Ovary (tissue), 9 donors: ENCODE data around the gene GTPBP8. TPM values are rescaled to one million over a fixed set of nuclear protein-coding genes. Genes with fewer than 3 reads are reported as not detected.

Experiments used
- DNase-seq, 5 donors: peaks; one replicate each; pipeline ENCODE4 v3.0.0-alpha.2; 2019 to 2020
- H3K27ac ChIP-seq, 2 donors: fragments of 200-600 bp; one replicate each; pipeline versions ENCODE4 v1.5.1 to v1.8.0; 2019 to 2022
- H3K27me3 ChIP-seq: fragments of 200-600 bp; one replicate; pipeline ENCODE4 v1.8.0; 2022
- H3K36me3 ChIP-seq: fragments of 200-600 bp; sonication (generic); one replicate; pipeline ENCODE4 v1.5.1; 2019
- H3K4me1 ChIP-seq: one replicate; pipeline ENCODE4 v1.8.1; 2013; ENCODE audit warnings: mild to moderate bottlenecking, moderate library complexity; ENCODE audit not compliant: insufficient read depth
- H3K4me3 ChIP-seq: fragments of 200-600 bp; sonication (generic); one replicate; pipeline ENCODE4 v1.5.1; 2017
- H3K9me3 ChIP-seq, 2 donors: fragments of 200-600 bp in 1 of 2; sonication (generic) in 1 of 2; one replicate each; pipeline versions ENCODE4 v1.5.1 to v1.8.1; 2013 to 2019; ENCODE audit warnings: mild to moderate bottlenecking in 1 of 2, moderate library complexity in 1 of 2
- EP300 ChIP-seq: sonication (generic); formaldehyde crosslinking; IDR thresholded peaks from one replicate; pipeline ENCODE4 v1.6.1; 2017; ENCODE audit warnings: antibody characterized with exemption
- POLR2A ChIP-seq: fragments of 450-650 bp; IDR thresholded peaks from one replicate; pipeline ENCODE4 v1.6.1; 2017; ENCODE audit warnings: antibody characterized with exemption, mild to moderate bottlenecking, moderate library complexity
- WGBS, 3 donors: extraction: QIAGEN DNeasy Blood & Tissue Kit in 1 of 3; methylation state at CpG; one replicate each; pipeline versions ENCODE4 v1.1.5 to v1.1.7; 2013 to 2017; 5-methylcytosine and 5-hydroxymethylcytosine counted together
- intact Hi-C, 4 donors: fragments of 100-400 bp; cut with DNase I; formaldehyde crosslinking; loops; one replicate each; pipeline versions ENCODE4 v1.11.0 to v1.15.1; 2022 to 2023
- polyA plus RNA-seq, 2 donors: library from polyadenylated mRNA; stranded (reverse); fragments of 200-250 nt in 1 of 2; fragments of 350-450 nt in 1 of 2; fragmentation: Illumina TruSeq in 1 of 2; extraction: RNeasy Lipid Tissue Mini Kit (QIAGEN cat#74804) in 1 of 2; gene quantifications; one replicate each; pipeline ENCODE4 v1.2.3, GENCODE V29; 2013 to 2014
- total RNA-seq, 7 donors: library from RNA; depleted of rRNA in 2 of 7; stranded (reverse); fragments of >200 nt in 2 of 7; fragmentation: NEBNext Ultra II Directional in 3 of 7; extraction: Animal tissue kit (Norgen Biotek cat#: 25700) in 3 of 7; gene quantifications; one replicate each; pipeline versions ENCODE4 v1.1.0 to v1.2.4, GENCODE V29; 2016 to 2023
- TF ChIP-seq, protein P1 (sequence below), 3 donors: fragments of 450-650 bp in 2 of 3; fragments of 200-600 bp in 1 of 3; IDR thresholded peaks; one replicate each; pipeline versions ENCODE4 v1.5.1 to v1.8.0; 2016 to 2022; ENCODE audit warnings: antibody characterized with exemption in 3 of 3, mild to moderate bottlenecking in 1 of 3
- donor health status: DM: no; HTN: no; CAD: no; lungs with moderate emphysema.
- donor health status: DM: no; HTN: no; CAD: no.
- donor health status: Bipolar disorder and iron deficiency.
- donor health status: DM: yes; HTN: yes; CAD: no.
- donor health status: DM: no; HTN: no; CAD: no.
- donor health status: DM: yes; HTN: yes; CAD: no.

The GTPBP8 gene
- total and polyA plus RNA-seq, 9 donors: 9.7 to 30.6 (median 13.0) TPM

DNA sequence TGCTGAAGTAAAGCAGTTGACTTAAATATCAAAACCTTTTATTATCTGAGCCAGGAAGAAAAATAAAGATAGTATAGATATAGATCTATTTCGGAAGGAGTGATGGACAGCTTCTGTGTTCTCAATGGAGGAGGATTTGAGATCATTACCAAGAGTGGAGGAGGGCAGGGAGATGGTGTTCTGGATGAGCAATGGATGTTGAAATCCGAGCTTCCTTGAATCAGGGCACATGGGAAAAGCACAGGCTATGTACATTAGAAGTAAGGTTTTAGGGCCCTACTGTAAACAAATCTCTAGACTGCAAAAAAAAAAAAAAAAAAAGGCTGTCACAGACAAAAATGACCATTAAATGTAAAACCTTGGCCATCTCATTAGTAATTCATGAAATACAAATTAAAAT, 43.2 kb downstream of the GTPBP8 start:
- H3K4me1 ChIP-seq: no peaks in the 10 kb centered on the region
- TF ChIP-seq EP300: no peak
- TF ChIP-seq, protein P1, sequence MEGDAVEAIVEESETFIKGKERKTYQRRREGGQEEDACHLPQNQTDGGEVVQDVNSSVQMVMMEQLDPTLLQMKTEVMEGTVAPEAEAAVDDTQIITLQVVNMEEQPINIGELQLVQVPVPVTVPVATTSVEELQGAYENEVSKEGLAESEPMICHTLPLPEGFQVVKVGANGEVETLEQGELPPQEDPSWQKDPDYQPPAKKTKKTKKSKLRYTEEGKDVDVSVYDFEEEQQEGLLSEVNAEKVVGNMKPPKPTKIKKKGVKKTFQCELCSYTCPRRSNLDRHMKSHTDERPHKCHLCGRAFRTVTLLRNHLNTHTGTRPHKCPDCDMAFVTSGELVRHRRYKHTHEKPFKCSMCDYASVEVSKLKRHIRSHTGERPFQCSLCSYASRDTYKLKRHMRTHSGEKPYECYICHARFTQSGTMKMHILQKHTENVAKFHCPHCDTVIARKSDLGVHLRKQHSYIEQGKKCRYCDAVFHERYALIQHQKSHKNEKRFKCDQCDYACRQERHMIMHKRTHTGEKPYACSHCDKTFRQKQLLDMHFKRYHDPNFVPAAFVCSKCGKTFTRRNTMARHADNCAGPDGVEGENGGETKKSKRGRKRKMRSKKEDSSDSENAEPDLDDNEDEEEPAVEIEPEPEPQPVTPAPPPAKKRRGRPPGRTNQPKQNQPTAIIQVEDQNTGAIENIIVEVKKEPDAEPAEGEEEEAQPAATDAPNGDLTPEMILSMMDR (IDR thresholded peaks at IDR 0.05): no peak
- TF ChIP-seq POLR2A: no peak
- H3K27ac ChIP-seq: no peak overlapping the region
- H3K36me3 ChIP-seq: no peaks in the 10 kb centered on the region
- WGBS, 3 donors: 81 to 86% (median 82%) methylated on average over 2 of the region's 2 CpGs
- H3K9me3 ChIP-seq: no peaks in the 10 kb centered on the region
- DNase-seq: no peak
- intact Hi-C loops: no loop called here
- no peak overlapping the region for H3K4me3 ChIP-seq
- no peaks in the 10 kb centered on the region for H3K27me3 ChIP-seq

- TF ChIP-seq, protein P1 (IDR thresholded peaks at IDR 0.05): peak in 2 of 3 donors; percentile 31 to 52
- no peak for TF ChIP-seq POLR2A
- no peak for DNase-seq
- Histone ChIP-seq H3K27me3 (no peaks in the 10 kb centered on the region), H3K9me3 (no peaks in the 10 kb centered on the region), H3K27ac (no peak overlapping the region), H3K36me3 (no peaks in the 10 kb centered on the region), H3K4me1 (no peaks in the 10 kb centered on the region), H3K4me3 (no peak overlapping the region)
- 60 to 70% (median 69%) methylated on average over 5 to 6 of the region's 6 CpGs for WGBS, 3 donors
- intact Hi-C loops: no loop called here
Measured at GRCh38 chr3:113035387-113035982, 44.7 kb downstream of the GTPBP8 start.

DNA sequence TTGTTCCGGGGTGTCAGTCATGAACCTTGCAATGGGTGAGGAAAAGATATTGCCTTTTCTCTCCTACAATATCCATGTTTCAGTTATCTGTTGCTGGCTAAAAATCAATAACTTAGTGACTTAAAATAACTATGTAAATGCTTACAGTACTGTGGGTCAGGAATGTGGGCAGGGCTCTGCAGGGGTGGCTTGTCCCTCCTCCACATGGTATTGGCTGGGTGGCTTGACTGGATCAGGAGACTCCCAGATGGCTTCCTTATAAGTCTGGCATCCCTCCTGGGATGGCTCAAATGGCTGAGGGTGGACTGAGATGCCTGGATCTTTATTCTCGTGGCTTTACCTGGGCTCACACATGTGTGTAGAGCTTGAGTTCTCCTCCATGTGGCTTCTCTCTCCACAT, 47.5 kb downstream of the GTPBP8 start:
- no peaks in the 10 kb centered on the region for H3K4me1 ChIP-seq
- WGBS, 3 donors: 88 to 98% (median 90%) methylated on average over 2 of the region's 2 CpGs
- no peak for DNase-seq
- no peaks in the 10 kb centered on the region for H3K9me3 ChIP-seq
- H3K36me3 ChIP-seq: no peaks in the 10 kb centered on the region
- intact Hi-C loops: no loop called here
- no peak overlapping the region for H3K4me3 ChIP-seq
- no peak overlapping the region for H3K27ac ChIP-seq
- TF ChIP-seq POLR2A (no peak), EP300 (no peak)
- TF ChIP-seq, protein P1 (IDR thresholded peaks at IDR 0.05): no peak
- no peaks in the 10 kb centered on the region for H3K27me3 ChIP-seq

DNA sequence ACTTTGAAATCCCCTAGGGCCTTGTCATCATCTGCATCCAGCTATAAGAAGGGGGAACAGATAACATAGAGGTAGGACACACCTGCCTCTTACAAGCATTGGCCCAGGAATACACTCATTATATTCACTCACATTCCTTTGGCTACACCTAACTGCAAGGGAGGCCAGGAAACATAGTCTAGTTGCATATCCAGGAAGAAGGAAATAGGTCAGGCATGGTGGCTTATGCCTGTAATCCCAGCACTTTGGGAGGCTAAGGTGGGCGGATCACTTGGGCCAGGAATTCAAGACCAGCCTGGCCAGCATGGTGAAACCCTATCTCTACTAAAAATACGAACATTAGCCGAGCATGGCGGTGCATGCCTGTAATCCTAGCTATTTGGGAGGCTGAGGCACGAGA, 48.8 kb downstream of the GTPBP8 start:
- H3K4me3 ChIP-seq: no peak overlapping the region
- no peaks in the 10 kb centered on the region for H3K4me1 ChIP-seq
- H3K27ac ChIP-seq: no peak overlapping the region
- no peak for DNase-seq
- TF ChIP-seq EP300 (no peak), POLR2A (no peak)
- TF ChIP-seq, protein P1 (IDR thresholded peaks at IDR 0.05): no peak
- WGBS, 3 donors: 95 to 97% (median 95%) methylated on average over 5 of the region's 5 CpGs
- intact Hi-C loops: no loop called here
- H3K9me3 ChIP-seq: no peaks in the 10 kb centered on the region
- H3K27me3 ChIP-seq: no peaks in the 10 kb centered on the region
- H3K36me3 ChIP-seq: no peaks in the 10 kb centered on the region
